Stomach (tissue), 9 donors: ENCODE results near the gene DNAH11. TPM values are rescaled to one million over a fixed set of nuclear protein-coding genes. Genes with fewer than 3 reads are reported as not detected.

Experiments
- DNase-seq, 2 donors: peaks; one replicate each; pipeline versions ENCODE4 v3.0.0 to v3.0.0-alpha.2; 2013 to 2019
- H3K27ac ChIP-seq, 5 donors: fragments of 200-600 bp in 4 of 5; sonication (generic) in 4 of 5; one replicate each; pipeline ENCODE4 v1.5.1; 2013 to 2019; ENCODE audit warnings: mild to moderate bottlenecking in 1 of 5, moderate library complexity in 1 of 5
- H3K27me3 ChIP-seq, 3 donors: fragments of 200-600 bp; sonication (generic); one replicate each; pipeline ENCODE4 v1.5.1; 2017 to 2019; ENCODE audit warnings: mixed run types in 1 of 3
- H3K36me3 ChIP-seq, 4 donors: fragments of 200-600 bp; sonication (generic); 1 replicate in 3 of 4; 2 replicates in 1 of 4; pipeline ENCODE4 v1.5.1; 2016 to 2019
- H3K4me1 ChIP-seq, 4 donors: fragments of 200-600 bp; sonication (generic); one replicate each; pipeline ENCODE4 v1.5.1; 2016 to 2019
- H3K4me3 ChIP-seq, 4 donors: fragments of 200-600 bp; sonication (generic) in 3 of 4; one replicate each; pipeline ENCODE4 v1.5.1; 2016 to 2019; ENCODE audit warnings: mild to moderate bottlenecking in 1 of 4
- H3K9me3 ChIP-seq, 4 donors: fragments of 200-600 bp; sonication (generic); one replicate each; pipeline ENCODE4 v1.5.1; 2016 to 2019
- EP300 ChIP-seq: sonication (generic); formaldehyde crosslinking; IDR thresholded peaks from one replicate; pipeline ENCODE4 v1.6.1; 2017; ENCODE audit warnings: antibody characterized with exemption
- POLR2A ChIP-seq, 4 donors: fragments of 450-650 bp; IDR thresholded peaks; one replicate each; pipeline ENCODE4 v1.6.1; 2016; ENCODE audit warnings: antibody characterized with exemption in 4 of 4, control low read depth in 2 of 4, mild to moderate bottlenecking in 1 of 4, moderate library complexity in 1 of 4
- POLR2AphosphoS5 ChIP-seq, 3 donors: sonication (generic); formaldehyde crosslinking; IDR thresholded peaks; one replicate each; pipeline ENCODE4 v1.6.1; 2016; ENCODE audit warnings: antibody characterized with exemption in 3 of 3
- WGBS, 5 donors: extraction: QIAGEN DNeasy Blood & Tissue Kit in 3 of 5; methylation state at CpG; one replicate each; pipeline versions ENCODE4 v1.1.5 to v1.1.7; 2013 to 2018; 5-methylcytosine and 5-hydroxymethylcytosine counted together
- intact Hi-C: fragments of 100-400 bp; cut with DNase I; formaldehyde crosslinking; loops from one replicate; pipeline ENCODE4 v1.15.1; 2023; ENCODE audit warnings: low total_unique reads
- polyA plus RNA-seq, 3 donors: library from polyadenylated mRNA; stranded (reverse); fragments of 200-250 nt; gene quantifications; one replicate each; pipeline ENCODE4 v1.2.3, GENCODE V29; 2013
- total RNA-seq, 5 donors: library from RNA; depleted of rRNA; stranded (reverse); fragments of >200 nt; gene quantifications; one replicate each; pipeline versions ENCODE4 v1.1.0 to v1.2.3, GENCODE V29; 2014 to 2016
- TF ChIP-seq, protein P1 (sequence below), 7 experiments: fragments of 450-650 bp in 4 of 7; fragments of 200-600 bp in 3 of 7; sonication (generic) in 3 of 7; IDR thresholded peaks; one replicate each; pipeline ENCODE4 v1.5.1; 2016 to 2019; ENCODE audit warnings: antibody characterized with exemption in 7 of 7, control low read depth in 2 of 7, mild to moderate bottlenecking in 1 of 7
- donor health status: healthy with polysubstance abuse.
- donor health status: Bipolar disorder and iron deficiency.
- donor health status: healthy.

The DNAH11 gene
- total and polyA plus RNA-seq, 8 donors, result under 0.01 to 2.6 (median 0.45) TPM; not detected in 1

- H3K36me3 ChIP-seq, result no peaks in the 10 kb centered on the region
- intact Hi-C loops, result no loop called here
- peaks cover 13 to 20% (median 15%) of the 10 kb centered on the region in 4 donors for H3K4me1 ChIP-seq
- H3K4me3 ChIP-seq, result no peak overlapping the region
- 41 to 53% (median 48%) methylated on average over 3 of the region's 3 CpGs for WGBS, 5 donors
- no peaks in the 10 kb centered on the region for H3K9me3 ChIP-seq
- peaks cover 0 to 41% (median 27%) of the 10 kb centered on the region in 3 donors for H3K27me3 ChIP-seq
- TF ChIP-seq POLR2A (IDR thresholded peaks at IDR 0.05) (no peak), POLR2AphosphoS5 (IDR thresholded peaks at IDR 0.05) (no peak)
- TF ChIP-seq, protein P1, sequence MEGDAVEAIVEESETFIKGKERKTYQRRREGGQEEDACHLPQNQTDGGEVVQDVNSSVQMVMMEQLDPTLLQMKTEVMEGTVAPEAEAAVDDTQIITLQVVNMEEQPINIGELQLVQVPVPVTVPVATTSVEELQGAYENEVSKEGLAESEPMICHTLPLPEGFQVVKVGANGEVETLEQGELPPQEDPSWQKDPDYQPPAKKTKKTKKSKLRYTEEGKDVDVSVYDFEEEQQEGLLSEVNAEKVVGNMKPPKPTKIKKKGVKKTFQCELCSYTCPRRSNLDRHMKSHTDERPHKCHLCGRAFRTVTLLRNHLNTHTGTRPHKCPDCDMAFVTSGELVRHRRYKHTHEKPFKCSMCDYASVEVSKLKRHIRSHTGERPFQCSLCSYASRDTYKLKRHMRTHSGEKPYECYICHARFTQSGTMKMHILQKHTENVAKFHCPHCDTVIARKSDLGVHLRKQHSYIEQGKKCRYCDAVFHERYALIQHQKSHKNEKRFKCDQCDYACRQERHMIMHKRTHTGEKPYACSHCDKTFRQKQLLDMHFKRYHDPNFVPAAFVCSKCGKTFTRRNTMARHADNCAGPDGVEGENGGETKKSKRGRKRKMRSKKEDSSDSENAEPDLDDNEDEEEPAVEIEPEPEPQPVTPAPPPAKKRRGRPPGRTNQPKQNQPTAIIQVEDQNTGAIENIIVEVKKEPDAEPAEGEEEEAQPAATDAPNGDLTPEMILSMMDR (IDR thresholded peaks at IDR 0.05), result no peak
- H3K27ac ChIP-seq, result no peak overlapping the region
- DNase-seq, result peak in 1 of 2 donors; percentile 6
These were observed 4.7 kb downstream of the DNAH11 start for GRCh38 chr7:21547501-21547900.

GRCh38 chr7:21548491-21548890, 5.7 kb downstream of the DNAH11 start:
- Histone ChIP-seq H3K4me1 (peaks cover 4 to 10% (median 6%) of the 10 kb centered on the region in 4 donors), H3K27ac (no peak overlapping the region)
- WGBS, 5 donors, result 65 to 91% (median 79%) methylated on average over 3 of the region's 3 CpGs

GRCh38 chr7:21550076-21550475, 7.2 kb downstream of the DNAH11 start:
- intact Hi-C loops, result no loop called here
- Histone ChIP-seq H3K27ac (no peak overlapping the region), H3K9me3 (no peaks in the 10 kb centered on the region), H3K4me1 (no peaks in the 10 kb centered on the region), H3K4me3 (no peak overlapping the region), H3K36me3 (no peaks in the 10 kb centered on the region), H3K27me3 (peaks cover 0 to 17% (median 8%) of the 10 kb centered on the region in 3 donors)
- no peak for DNase-seq
- WGBS, 5 donors, result 55 to 91% (median 70%) methylated on average over 3 of the region's 3 CpGs
- TF ChIP-seq POLR2A (IDR thresholded peaks at IDR 0.05) (no peak), EP300 (no peak), POLR2AphosphoS5 (IDR thresholded peaks at IDR 0.05) (no peak)
- TF ChIP-seq, protein P1 (IDR thresholded peaks at IDR 0.05), result no peak

More at GRCh38 chr7:21548491-21548890, 5.7 kb downstream of the DNAH11 start:
- H3K9me3 ChIP-seq, result no peaks in the 10 kb centered on the region
- H3K27me3 ChIP-seq, result peaks cover 0 to 31% (median 17%) of the 10 kb centered on the region in 3 donors
- intact Hi-C loops, result no loop called here
- DNase-seq, result no peak
- no peaks in the 10 kb centered on the region for H3K36me3 ChIP-seq
- TF ChIP-seq, protein P1 (IDR thresholded peaks at IDR 0.05), result no peak
- no peak for TF ChIP-seq POLR2AphosphoS5 (IDR thresholded peaks at IDR 0.05)
- H3K4me3 ChIP-seq, result no peak overlapping the region

- Histone ChIP-seq H3K27ac (no peak overlapping the region), H3K4me1 (no peaks in the 10 kb centered on the region), H3K36me3 (no peaks in the 10 kb centered on the region), H3K9me3 (no peaks in the 10 kb centered on the region), H3K27me3 (peaks cover 0 to 10% (median under 1%) of the 10 kb centered on the region in 3 donors), H3K4me3 (no peak overlapping the region)
- intact Hi-C loops, result no loop called here
- DNase-seq, result peak in 1 of 2 donors; percentile 56
- TF ChIP-seq POLR2AphosphoS5 (IDR thresholded peaks at IDR 0.05) (no peak), POLR2A (IDR thresholded peaks at IDR 0.05) (no peak), EP300 (no peak)
- TF ChIP-seq, protein P1 (IDR thresholded peaks at IDR 0.05), result no peak
- WGBS, 5 donors, result 45 to 62% (median 53%) methylated on average over 6 of the region's 6 CpGs
These were observed 8.1 kb downstream of the DNAH11 start for GRCh38 chr7:21550821-21551531.
